SJSA1 (cell line): ENCODE results near the gene ANAPC16. TPM values are rescaled to one million over a fixed set of nuclear protein-coding genes. Genes with fewer than 3 reads are reported as not detected.
"Not testable (repeated sequence)": the region's sequence is repeated elsewhere in the genome, so short reads cannot be mapped to it uniquely, and the experiment has no call there.

Experiments
- DNase-seq, 2 experiments: peaks; one replicate each; pipeline ENCODE4 v3.0.0-alpha.2; 2015 to 2020; ENCODE audit warnings: low spot score in 2 of 2, low read depth in 1 of 2
- H3K27ac ChIP-seq: fragments of 250-450 bp; sonication (Bioruptor Pico); 2 replicates; pipeline ENCODE4 v1.5.1; 2020; ENCODE audit warnings: mild to moderate bottlenecking, moderate library complexity
- H3K27me3 ChIP-seq: fragments of 250-450 bp; sonication (Bioruptor Pico); replicated peaks from 2 replicates; pipeline ENCODE4 v1.5.1; 2020; ENCODE audit warnings: mild to moderate bottlenecking, moderate library complexity
- H3K36me3 ChIP-seq: fragments of 250-450 bp; sonication (Bioruptor Pico); 2 replicates; pipeline ENCODE4 v1.5.1; 2020; ENCODE audit warnings: mild to moderate bottlenecking
- H3K4me1 ChIP-seq: fragments of 250-450 bp; sonication (Bioruptor Pico); replicated peaks from 2 replicates; pipeline ENCODE4 v1.6.1; 2021; ENCODE audit warnings: mild to moderate bottlenecking
- H3K4me3 ChIP-seq: fragments of 250-450 bp; sonication (Bioruptor Pico); 2 replicates; pipeline ENCODE4 v1.5.1; 2020; ENCODE audit warnings: mild to moderate bottlenecking
- H3K9me3 ChIP-seq: fragments of 250-450 bp; sonication (Bioruptor Pico); replicated peaks from 2 replicates; pipeline ENCODE4 v1.5.1; 2020; ENCODE audit warnings: mild to moderate bottlenecking
- total RNA-seq: library from RNA; depleted of rRNA; stranded (reverse); fragments of >200 nt; shearing (Covaris generic); gene quantifications from 2 replicates; pipeline ENCODE4 v1.2.3, GENCODE V29; 2014

ANAPC16 gene
- total RNA-seq, 1 experiment from 2014 or later, result 89.9 TPM

DNA sequence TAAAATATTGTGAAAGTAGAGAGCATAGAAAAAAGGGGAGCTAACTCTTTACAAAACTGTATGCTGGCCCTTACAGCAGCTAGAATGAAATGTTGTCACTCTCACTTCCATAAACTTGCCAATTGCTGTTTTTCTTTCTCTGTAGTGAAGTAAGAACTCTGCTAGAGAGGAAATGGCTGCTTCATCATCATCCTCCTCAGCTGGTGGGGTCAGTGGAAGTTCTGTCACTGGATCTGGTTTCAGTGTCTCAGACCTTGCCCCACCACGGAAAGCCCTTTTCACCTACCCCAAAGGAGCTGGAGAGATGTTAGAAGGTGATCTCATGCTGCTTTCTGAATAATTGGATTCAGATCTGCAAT, 7.9 kb downstream of the ANAPC16 start:
- no peak overlapping the region for H3K27ac ChIP-seq
- no peak for DNase-seq

DNA sequence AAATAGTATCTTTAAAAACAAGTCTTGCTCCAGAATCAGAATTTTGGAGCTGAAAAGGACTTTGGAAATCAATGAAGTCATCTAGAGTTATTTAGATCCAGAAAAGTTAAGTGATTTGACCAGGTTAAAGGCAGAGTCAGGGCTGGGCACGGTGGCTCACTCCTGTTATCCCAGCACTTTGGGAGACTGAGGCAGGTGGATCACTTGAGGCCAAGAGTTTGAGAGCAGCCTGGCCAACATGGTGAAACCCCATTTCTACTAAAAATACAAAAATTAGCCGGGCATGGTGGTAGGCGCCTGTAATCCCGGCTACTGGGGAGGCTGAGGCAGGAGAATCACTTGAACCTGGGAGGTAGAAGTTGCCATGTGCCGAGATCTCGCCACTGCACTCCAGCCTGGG, 8.4 kb downstream of the ANAPC16 start:
- not testable (repeated sequence) for H3K27me3 ChIP-seq, DNase-seq

More for the DNA sequence above, 7.9 kb downstream of the ANAPC16 start:
- Histone ChIP-seq H3K4me1 (no peaks in the 10 kb centered on the region), H3K27me3 (no peaks in the 10 kb centered on the region), H3K4me3 (no peak overlapping the region), H3K36me3 (peaks cover 42% of the 10 kb centered on the region), H3K9me3 (no peaks in the 10 kb centered on the region)

DNA sequence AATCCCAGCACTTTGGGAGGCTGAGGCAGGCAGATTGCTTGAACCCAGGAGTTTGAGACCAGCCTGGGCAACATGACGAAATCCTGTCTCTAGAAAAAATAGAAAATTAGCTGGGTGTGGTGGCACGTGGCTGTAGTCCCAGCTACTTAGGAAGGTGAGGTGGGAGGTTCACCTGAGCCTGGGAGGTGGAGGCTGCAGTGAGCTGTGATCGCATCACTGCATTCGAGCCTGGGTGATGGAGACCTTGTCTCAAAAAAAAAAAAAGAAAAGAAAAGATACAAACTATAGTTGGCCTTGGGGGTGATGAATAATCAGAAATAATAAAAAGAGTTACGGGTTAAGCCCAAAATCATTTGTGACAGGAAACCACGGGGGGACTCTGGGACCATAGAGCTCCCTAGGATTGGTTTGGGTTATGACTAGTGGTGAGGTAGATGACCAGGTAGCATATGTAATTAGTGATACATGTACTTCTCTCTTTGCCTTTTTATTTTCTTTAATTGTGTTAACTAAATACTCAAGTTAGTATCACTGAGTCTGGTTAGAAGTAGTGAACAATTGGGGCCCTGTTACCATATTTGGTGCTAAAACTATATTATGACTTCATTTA, 10.7 kb downstream of the ANAPC16 start:
- no peak overlapping the region for H3K4me3 ChIP-seq
- peaks cover 53% of the 10 kb centered on the region for H3K36me3 ChIP-seq
- 0 out of 2 replicates have a peak overlapping the region, but pooled peaks have one; percentile 17 for H3K27ac ChIP-seq
- H3K27me3 ChIP-seq, result no peaks in the 10 kb centered on the region
- no peaks in the 10 kb centered on the region for H3K4me1 ChIP-seq
- DNase-seq, result no peak
- no peaks in the 10 kb centered on the region for H3K9me3 ChIP-seq

More for the DNA sequence above, 8.4 kb downstream of the ANAPC16 start:
- peaks cover 42% of the 10 kb centered on the region for H3K36me3 ChIP-seq
- H3K4me1 ChIP-seq, H3K9me3 ChIP-seq, H3K4me3 ChIP-seq, H3K27ac ChIP-seq: not testable (repeated sequence)

DNA sequence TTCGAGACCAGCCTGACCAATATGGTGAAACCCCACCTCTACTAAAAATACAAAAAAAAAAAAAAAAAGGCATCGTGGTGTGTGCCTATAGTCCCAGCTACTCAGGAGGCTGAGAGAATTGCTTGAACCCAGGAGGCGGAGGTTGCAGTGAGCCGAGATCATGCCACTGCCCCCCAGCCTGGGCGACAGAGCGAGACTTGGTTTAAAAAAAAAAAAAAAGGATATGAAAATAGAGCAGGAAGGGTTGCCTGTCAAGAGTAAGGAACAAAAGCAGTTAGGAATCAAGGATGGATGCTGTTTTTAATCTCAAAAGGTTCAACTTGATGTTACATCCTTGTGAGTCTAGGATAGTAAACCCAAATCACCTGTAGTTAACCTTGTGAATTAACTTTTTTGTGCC, 12.0 kb downstream of the ANAPC16 start:
- Histone ChIP-seq H3K27me3 (no peaks in the 10 kb centered on the region), H3K4me1 (no peaks in the 10 kb centered on the region), H3K4me3 (no peak overlapping the region), H3K9me3 (no peaks in the 10 kb centered on the region), H3K36me3 (peaks cover 56% of the 10 kb centered on the region), H3K27ac (no peak overlapping the region)
- no peak for DNase-seq

DNA sequence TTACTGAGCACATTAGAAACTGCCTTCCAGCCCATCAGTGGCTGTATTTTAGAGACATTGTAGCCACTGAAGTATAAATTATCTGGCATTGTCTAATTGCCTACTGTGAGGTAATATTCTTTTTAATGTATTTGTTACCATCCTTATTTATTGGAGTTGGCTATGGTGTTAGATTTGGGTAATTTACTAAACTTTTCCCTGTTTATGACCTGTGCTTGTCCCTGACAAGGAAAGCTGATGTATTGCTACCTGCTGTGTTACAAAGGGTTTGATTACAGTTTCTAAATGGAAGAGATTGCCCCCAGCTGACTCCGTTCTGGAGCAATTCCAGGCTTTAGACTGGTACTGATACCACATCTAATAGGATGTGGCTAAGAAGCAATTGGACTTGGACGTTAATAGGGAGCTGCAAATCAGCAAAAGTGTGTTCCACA, 12.5 kb downstream of the ANAPC16 start:
- Histone ChIP-seq H3K27ac (no peak overlapping the region), H3K36me3 (peaks cover 61% of the 10 kb centered on the region), H3K4me1 (no peaks in the 10 kb centered on the region), H3K27me3 (no peaks in the 10 kb centered on the region), H3K4me3 (no peak overlapping the region), H3K9me3 (no peaks in the 10 kb centered on the region)
- no peak for DNase-seq

DNA sequence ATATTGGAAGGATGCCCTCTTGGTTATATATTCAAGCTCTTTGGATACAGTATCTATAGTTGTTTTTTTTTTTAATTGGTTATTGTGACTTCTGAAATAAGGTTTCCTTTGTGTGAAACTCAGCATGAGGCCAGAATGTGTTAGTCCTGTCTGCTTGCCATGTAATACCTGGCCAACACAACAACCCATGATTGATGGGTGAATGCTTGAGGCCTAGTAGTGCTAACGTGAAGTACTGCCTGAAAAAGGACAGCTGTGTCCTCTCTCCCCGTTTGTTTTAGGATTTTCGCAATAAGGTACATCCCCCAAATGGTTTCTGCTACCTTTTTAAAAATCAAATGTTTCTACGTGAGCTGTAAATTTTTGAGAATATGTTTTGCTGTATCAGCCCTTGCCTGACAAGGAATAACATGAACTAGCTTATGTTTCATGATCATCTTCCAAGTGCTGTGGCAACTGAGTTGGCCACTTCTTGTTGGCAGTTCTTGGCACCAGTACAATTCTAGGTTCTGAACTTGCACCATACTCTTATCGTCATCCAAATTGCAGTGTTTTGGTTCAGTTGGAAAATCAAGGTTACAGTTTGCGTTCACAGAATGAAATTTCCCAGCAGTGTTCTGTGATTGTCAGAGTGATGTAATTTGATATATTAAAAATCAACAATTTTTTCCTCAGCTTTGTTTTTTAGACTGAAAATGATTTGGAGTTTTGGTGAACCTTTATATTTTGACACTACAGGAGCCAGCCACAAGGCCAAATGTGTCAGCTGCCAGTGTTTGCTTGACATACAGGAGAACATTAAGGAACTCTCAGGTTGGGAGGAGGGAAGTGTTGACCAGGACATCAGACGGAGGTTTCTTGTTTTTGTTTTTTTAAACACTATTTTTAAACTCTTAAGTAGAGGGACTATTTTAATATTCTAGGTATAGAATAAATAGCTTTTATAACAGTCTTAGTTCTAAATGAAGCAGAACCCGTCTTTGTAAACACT, 13.7 kb downstream of the ANAPC16 start:
- Histone ChIP-seq H3K4me1 (no peaks in the 10 kb centered on the region), H3K9me3 (no peaks in the 10 kb centered on the region), H3K4me3 (no peak overlapping the region), H3K27ac (no peak overlapping the region), H3K36me3 (peaks cover 62% of the 10 kb centered on the region), H3K27me3 (no peaks in the 10 kb centered on the region)
- DNase-seq, result no peak

DNA sequence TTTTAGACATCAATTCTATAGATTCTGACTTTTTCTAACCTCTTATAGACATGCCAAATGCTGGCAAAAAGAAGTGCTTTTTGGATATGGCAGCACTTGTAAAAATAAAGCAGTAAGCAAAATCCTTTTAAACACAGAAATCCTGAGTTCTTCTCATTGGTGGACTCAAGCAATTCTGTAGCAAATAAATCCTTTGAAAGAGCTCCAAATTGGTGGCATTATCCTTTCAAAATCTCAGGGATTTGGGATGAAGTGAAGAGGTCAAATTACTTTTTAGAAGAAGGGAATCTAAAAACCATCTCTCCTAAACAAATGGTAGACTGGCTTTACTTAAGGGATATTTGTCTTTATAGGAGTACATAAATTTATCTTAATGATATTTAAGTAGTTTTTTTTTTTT, 17.8 kb downstream of the ANAPC16 start:
- Histone ChIP-seq H3K4me1 (no peaks in the 10 kb centered on the region), H3K36me3 (peaks cover 50% of the 10 kb centered on the region), H3K27me3 (no peaks in the 10 kb centered on the region), H3K27ac (no peak overlapping the region), H3K9me3 (no peaks in the 10 kb centered on the region; the same call in 1 of the 2 replicates), H3K4me3 (no peak overlapping the region)
- DNase-seq, result no peak

DNA sequence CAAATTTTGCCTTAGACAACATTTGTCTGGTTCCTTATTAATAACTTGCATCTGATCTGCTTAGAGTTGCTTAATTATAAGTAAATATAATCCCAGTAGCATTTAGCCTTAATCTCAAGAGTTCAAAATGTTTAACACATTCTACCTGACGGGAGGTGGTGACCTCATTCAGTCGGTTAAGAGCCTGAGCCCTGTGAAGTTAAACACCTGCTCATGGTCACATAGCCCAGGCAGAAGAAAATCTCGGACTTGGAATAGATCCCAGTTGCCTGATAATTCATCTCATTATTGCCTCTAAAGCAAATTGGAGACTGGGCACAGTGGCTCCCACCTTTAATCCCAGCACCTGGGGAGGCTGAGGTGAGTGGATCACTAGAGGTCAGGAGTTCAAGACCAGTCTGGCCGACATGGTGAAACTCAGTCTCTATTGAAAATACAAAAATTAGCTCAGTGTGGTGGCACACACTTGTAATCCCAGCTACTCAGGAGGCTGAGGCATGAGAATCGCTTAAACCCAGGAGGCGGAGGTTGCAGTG, 18.8 kb downstream of the ANAPC16 start:
- Histone ChIP-seq H3K4me3 (no peak overlapping the region), H3K27me3 (no peaks in the 10 kb centered on the region), H3K4me1 (no peaks in the 10 kb centered on the region), H3K9me3 (no peaks in the 10 kb centered on the region; the same call in 1 of the 2 replicates), H3K36me3 (peaks cover 49% of the 10 kb centered on the region), H3K27ac (no peak overlapping the region)
- no peak for DNase-seq

DNA sequence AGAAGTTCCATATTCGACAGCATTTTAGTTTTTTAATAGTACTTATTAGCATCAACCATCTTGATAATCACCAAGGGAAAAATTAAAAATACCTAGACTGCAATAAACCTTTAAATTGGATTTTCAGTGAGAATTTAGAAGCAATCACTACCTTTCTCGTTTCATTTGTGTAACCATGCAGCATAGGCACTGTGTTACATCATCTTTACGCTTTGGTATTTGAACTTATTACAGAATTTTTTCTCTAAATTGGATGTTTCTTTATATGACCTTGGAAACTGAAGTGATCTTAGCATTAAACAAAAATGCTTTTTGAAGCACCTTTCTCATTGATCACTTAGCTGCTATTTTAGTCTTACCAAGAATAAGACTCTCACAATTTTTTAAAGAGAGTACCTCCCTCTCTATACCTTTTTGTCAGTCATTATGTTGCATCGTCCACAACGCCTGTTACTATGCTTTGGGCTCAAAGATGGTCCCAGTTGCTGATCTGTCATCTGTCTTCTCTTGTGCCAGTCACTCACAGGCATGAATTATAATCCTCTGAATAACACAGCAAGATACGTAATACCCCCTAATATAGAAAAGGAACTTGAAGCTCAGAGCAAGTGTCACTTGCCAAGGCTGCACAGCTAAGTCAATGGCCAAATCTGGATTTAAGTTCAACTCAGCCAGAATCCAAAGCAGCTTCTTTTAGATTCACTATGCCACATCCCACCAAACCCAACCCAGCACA, 19.9 kb downstream of the ANAPC16 start:
- H3K36me3 ChIP-seq, result peaks cover 41% of the 10 kb centered on the region
- H3K9me3 ChIP-seq, result no peaks in the 10 kb centered on the region; the same call in 1 of the 2 replicates
- H3K4me1 ChIP-seq, result no peaks in the 10 kb centered on the region
- DNase-seq, result no peak
- H3K27ac ChIP-seq, result no peak overlapping the region
- H3K27me3 ChIP-seq, result no peaks in the 10 kb centered on the region
- no peak overlapping the region for H3K4me3 ChIP-seq

DNA sequence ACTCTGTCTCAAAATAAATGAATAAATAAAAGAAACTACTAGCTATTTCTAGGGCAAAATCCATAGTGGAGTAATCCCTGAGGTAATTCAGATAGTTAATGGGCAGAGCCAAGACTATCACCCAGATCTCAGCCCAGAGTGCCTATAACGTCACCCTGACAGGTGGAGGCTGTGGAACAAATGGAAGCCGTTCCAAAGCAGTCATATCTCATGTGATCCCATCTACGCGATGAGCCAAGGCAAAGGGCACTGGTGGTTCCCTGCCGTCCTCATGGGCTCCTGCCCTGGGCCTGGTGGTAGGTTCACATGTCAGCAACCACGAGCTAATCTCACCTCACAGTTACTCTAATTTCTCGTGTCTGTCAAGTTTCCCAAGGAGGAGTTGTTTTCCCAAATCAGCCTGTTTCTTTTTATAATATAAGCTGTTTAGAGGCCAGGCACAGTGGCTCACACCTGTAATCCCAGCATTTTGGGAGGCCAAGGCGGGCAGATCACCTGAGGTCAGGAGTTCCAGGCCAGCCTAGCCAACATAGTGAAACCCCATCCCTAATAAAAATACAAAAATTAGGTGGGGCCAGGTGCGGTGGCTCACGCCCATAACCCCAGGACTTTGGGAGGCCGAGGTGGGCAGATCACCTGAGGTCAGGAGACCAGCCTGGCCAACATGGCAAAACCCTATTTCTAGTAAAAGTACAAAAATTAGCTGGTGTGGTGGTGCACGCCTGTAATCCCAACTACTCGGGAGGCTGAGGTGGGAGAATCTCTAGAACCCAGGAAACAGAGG, 22.8 kb downstream of the ANAPC16 start:
- Histone ChIP-seq H3K36me3 (peaks cover 24% of the 10 kb centered on the region), H3K27me3 (no peaks in the 10 kb centered on the region), H3K4me3 (no peak overlapping the region), H3K9me3 (no peaks in the 10 kb centered on the region; the same call in 1 of the 2 replicates), H3K4me1 (peaks cover 25% of the 10 kb centered on the region), H3K27ac (no peak overlapping the region)
- DNase-seq, result no peak

DNA sequence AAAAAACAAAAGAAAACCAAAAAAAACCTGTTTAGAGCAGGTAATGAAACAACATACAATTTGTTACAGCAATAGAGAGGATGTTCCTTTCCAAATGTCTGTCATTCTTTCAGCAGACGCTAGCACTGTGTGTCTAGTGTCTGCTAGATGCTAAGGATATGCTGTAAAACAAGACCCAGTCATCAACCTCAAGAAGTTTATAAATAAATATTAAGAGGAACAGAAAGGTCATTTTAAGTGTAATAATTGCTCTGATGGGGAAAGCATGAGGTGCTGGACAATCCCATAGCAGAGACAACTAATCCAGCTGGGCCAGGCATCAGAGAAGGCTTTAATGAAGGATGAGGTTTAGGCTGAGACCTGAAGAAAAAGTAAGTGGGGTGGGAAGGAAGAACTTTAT, 23.6 kb downstream of the ANAPC16 start:
- Histone ChIP-seq H3K27ac (no peak overlapping the region), H3K4me3 (no peak overlapping the region), H3K4me1 (peaks cover 33% of the 10 kb centered on the region), H3K9me3 (no peaks in the 10 kb centered on the region; the same call in 1 of the 2 replicates), H3K27me3 (no peaks in the 10 kb centered on the region), H3K36me3 (peaks cover 16% of the 10 kb centered on the region)
- DNase-seq, result no peak

DNA sequence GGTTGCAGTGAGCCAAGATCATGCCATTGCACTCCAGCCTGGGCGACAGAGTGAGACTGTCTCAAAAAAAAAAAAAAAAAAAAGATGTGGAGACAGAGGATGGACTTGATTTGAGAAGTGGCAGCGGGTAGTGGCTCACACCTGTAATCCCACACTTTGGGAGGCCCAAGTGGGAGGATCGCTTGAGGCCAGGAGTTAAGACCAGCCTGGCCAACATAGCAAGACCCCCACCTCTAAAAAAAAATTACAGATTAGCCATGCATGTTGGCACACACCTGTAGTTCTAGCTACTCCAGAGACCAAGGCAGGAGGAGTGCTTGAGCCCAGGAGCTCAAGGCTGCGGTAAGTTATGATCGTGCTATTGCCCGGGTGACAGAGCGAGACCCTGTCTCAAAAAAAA, 24.6 kb downstream of the ANAPC16 start:
- peaks cover 6% of the 10 kb centered on the region for H3K36me3 ChIP-seq
- no peaks in the 10 kb centered on the region for H3K27me3 ChIP-seq
- H3K27ac ChIP-seq, result no peak overlapping the region
- no peak overlapping the region for H3K4me3 ChIP-seq
- H3K4me1 ChIP-seq, result peaks cover 43% of the 10 kb centered on the region
- H3K9me3 ChIP-seq, result no peaks in the 10 kb centered on the region; the same call in 1 of the 2 replicates
- no peak for DNase-seq
